Islet precursor cell (in vitro differentiated cells): ENCODE data around the gene XPO6.

ENCODE experiments used
- DNase-seq: peaks from one replicate; pipeline ENCODE4 v3.0.0-alpha.2; 2018

The XPO6 gene

GRCh38 chr16:28059841-28060575, 151.8 kb downstream of the XPO6 start:
- no peak for DNase-seq

DNA sequence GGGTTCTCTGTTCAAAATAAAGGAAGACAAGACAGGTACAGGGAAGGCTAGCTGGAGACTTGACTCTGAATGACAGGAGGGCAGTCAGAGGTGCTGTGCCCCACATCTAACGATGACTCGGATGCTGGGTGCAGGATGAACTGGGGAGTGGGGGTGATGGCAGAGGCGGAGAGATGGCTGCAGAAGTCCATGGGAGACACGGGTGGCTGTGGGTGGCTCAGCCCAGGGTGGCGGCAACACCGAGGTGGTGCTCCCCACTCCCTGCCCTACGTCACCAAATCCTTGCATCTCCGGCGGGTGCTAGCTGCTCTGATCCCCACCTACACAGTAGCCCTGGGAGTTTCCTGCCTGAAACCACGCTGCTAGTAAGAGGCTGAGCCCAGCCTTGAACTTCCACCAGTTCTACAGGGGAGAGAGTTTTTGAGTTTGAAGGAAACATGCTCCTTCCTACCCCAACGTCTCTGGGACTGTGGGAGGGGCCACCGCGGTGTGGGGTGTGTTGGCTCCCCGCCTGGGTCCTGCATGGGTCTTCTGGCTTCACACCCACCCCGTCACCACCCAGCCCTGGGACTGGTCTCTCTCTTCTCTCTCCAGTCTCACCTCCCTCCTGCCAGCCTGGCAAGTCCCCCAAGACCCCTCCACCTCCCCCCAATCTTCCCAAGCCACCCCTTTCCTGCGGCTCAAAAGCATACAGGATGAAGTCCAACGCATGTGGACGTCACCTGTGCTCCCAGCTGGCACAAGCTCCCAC, 152.8 kb downstream of the XPO6 start:
- no peak for DNase-seq

GRCh38 chr16:28057949-28058348, 153.8 kb downstream of the XPO6 start:
- no peak for DNase-seq

- DNase-seq, result no peak
Observed at GRCh38 chr16:28053461-28053860, 158.3 kb downstream of the XPO6 start.

DNA sequence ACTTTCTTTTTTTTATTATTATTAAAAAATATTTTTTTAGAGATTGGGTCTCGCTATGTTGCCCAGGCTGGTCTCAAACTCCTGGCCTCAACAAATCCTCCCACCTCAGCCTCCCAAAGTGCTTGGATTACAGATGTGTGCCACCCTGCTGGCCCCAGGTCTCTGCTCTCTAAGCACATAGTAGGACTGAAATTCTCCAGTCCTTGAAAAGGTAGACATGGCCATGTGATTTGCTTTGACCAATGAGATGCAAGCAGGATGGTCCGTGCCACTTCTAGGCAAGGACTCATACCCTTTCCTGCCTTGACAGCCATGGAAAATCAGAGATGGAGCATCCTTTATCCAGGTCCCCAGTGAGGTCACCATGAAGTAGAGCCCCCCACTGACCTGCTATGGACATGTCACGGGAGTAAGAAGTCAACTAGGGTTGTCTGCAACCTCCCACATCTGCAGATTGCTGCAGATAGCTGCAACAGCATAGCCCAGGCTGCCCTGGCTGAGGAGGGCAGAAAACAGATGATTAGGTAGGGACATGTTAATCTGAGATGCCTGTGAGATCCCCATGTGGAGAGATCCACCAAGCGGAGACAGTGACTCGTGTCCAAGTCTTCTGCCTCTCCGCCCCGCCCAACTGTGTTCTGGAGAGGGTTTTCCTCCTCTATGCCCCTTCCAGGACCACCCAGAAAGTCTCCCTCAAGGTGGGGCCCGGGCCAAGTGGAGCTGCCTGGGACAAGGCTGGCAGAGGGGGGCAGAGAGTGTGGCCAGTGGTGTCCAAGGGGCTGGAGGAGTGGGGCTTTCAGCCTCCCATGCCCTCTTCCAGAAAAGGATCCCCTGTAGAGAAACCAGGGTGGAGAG, 159.3 kb downstream of the XPO6 start:
- DNase-seq, result no peak

GRCh38 chr16:28051486-28051885, 160.3 kb downstream of the XPO6 start:
- DNase-seq, result no peak
